NT2/D1 (cell line): ENCODE data around the gene FAM219B.
"Not testable (repeated sequence)": the region's sequence is repeated elsewhere in the genome, so short reads cannot be mapped to it uniquely, and the experiment has no call there.

Source experiments
- DNase-seq: peaks from one replicate; pipeline ENCODE4 v3.0.0-alpha.2; 2011; ENCODE audit warnings: low read depth, low spot score
- H3K27me3 ChIP-seq: 2 replicates; pipeline ENCODE4 v1.6.0; 2011; ENCODE audit warnings: mild to moderate bottlenecking; ENCODE audit not compliant: insufficient read length, insufficient read depth
- H3K36me3 ChIP-seq: 2 replicates; pipeline ENCODE4 v1.6.1; 2011; ENCODE audit warnings: mild to moderate bottlenecking, low read length, mixed read lengths; ENCODE audit not compliant: insufficient read depth, insufficient read length
- H3K4me1 ChIP-seq: 2 replicates; pipeline ENCODE4 v1.5.1; 2011; ENCODE audit not compliant: insufficient read depth, insufficient read length
- H3K4me3 ChIP-seq: 2 replicates; pipeline ENCODE4 v1.5.1; 2011; ENCODE audit warnings: low read depth; ENCODE audit not compliant: insufficient read length
- H3K9ac ChIP-seq: 2 replicates; pipeline ENCODE4 v1.6.0; 2011; ENCODE audit warnings: low read depth; ENCODE audit not compliant: insufficient read length
- H3K9me3 ChIP-seq: 2 replicates; pipeline ENCODE4 v1.5.1; 2011; ENCODE audit warnings: mild to moderate bottlenecking, low read length; ENCODE audit not compliant: insufficient read depth
- SUZ12 ChIP-seq: IDR thresholded peaks from 2 replicates; pipeline ENCODE4 v1.6.1; 2011; ENCODE audit not compliant: insufficient read length, insufficient read depth; ENCODE audit errors: extremely low read depth
- YY1 ChIP-seq: IDR thresholded peaks from 2 replicates; pipeline ENCODE4 v1.6.1; 2011; ENCODE audit not compliant: insufficient read length, insufficient read depth
- ZNF274 ChIP-seq: IDR thresholded peaks from 2 replicates; pipeline ENCODE4 v1.6.1; 2011; ENCODE audit warnings: mild to moderate bottlenecking, low read depth, low read length

FAM219B gene

DNA sequence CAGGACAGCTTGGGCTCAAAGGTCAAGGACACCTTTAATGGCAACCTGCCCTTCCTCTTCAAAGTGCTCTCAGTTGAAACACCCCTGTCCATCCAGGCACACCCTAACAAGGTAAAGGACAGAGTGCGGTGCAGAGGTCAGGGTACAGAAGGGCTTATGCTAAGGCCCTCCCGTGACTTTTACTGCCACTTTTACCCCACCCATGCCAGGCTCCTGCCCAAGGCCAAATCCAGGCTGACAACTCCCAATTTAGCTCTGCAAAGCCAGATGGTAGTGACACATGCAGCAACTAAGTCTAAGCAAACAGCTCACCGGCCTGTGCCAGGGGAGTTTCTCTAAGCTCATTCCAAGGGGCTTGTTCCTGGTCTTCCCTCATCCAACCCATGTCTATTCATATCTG lies 15.2 kb downstream of the FAM219B start:
- Histone ChIP-seq H3K9ac (no peak overlapping the region), H3K4me3 (no peak overlapping the region), H3K27me3 (no peaks in the 10 kb centered on the region), H3K9me3 (no peaks in the 10 kb centered on the region), H3K36me3 (peaks cover 39% of the 10 kb centered on the region), H3K4me1 (peaks cover 3% of the 10 kb centered on the region)
- no peak for DNase-seq
- TF ChIP-seq SUZ12, result no peak
- no peak for TF ChIP-seq ZNF274
- TF ChIP-seq YY1, result no peak

DNA sequence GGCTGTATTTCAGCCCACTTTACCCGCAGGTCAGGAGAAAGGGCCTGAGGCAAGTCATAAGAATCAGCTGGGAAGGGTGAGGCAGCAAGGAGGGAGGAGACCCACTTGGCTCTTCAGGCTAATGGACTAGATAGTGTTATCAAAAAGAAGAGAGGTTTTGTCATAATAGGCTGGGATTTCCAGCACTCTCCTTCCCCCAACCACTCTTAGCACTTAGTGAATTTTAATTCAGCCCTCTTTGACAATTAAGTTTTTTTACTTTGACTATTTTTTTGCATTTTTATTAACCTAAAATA lies 16.0 kb downstream of the FAM219B start:
- Histone ChIP-seq H3K36me3 (peaks cover 30% of the 10 kb centered on the region), H3K4me1 (peaks cover 3% of the 10 kb centered on the region), H3K27me3 (no peaks in the 10 kb centered on the region), H3K4me3 (peak overlapping the region; percentile 95), H3K9me3 (no peaks in the 10 kb centered on the region), H3K9ac (peak overlapping the region; percentile 96)
- no peak for DNase-seq
- TF ChIP-seq YY1 (no peak), ZNF274 (no peak), SUZ12 (no peak)

DNA sequence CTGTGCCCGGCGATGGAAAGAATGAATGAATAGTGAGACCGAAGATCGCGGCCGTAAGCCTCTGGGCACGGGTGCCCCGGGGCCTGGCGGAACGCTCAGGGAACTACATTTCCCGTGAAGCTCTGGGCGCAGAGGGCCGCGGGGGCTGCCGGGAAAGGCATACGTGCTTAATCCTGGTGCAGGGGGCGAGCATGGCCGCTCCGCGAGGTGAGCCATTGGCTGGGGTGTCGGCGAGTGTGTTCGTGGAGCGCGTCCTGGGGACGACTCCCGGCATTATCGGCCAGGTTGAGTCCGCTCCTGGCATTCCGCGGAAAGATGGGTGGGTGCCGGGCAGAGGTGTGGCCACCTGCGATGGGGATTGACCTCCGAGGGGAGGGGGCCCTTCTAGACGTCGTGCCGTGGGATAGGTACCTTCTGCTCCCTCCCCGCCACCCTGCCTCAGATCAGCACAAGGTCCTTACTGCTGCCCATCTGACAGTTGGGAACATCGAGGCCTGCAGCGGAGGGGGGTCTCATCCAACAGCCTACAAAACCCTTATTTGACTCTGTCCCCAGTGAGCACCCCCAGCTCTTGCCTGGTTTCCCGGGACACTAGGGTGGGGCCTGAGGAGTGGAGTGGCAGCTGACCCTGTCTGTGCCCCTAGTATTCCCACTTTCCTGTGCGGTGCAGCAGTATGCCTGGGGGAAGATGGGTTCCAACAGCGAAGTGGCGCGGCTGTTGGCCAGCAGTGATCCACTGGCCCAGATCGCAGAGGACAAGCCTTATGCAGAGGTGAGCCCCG lies 16.6 kb downstream of the FAM219B start, which contains the start of gene MPI:
Gene MPI (plus strand): TSS at position 160 of the 782 bp plus-strand sequence. CDS start 32 bp downstream, at position 192.
- Histone ChIP-seq H3K4me1 (peaks cover 3% of the 10 kb centered on the region), H3K27me3 (no peaks in the 10 kb centered on the region), H3K36me3 (peaks cover 30% of the 10 kb centered on the region), H3K9ac (peak within 1 kb of the TSS; percentile 96), H3K9me3 (no peaks in the 10 kb centered on the region), H3K4me3 (peak within 1 kb of the TSS; percentile 95)
- peak; percentile 76 for DNase-seq
- TF ChIP-seq SUZ12 (no peak), YY1 (peak; percentile 84), ZNF274 (no peak)

DNA sequence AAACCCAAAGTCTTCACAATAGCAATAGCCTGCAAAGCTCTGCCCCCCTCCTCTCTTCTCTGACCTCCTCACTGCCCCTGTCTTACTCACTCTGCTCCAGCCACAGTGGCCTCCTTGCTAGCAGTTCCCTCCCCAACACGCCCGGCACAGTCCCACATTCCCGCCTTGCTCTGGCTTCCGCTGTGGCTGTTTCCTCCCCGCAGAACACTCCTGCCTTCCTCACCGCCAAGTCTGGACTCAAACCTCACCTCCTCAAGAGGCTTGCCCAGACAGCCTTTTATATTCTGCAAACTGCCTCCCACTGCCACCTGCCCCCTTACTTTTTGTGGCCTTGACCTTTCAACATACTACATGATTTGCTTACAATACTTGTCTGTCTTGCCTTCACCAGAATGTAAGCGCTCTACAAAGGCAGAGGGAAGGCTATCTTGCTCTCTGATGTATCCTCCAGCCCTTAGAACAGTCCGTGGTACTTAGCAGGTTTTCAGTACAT lies 17.2 kb downstream of the FAM219B start:
- TF ChIP-seq ZNF274 (no peak), SUZ12 (no peak), YY1 (no peak)

DNA sequence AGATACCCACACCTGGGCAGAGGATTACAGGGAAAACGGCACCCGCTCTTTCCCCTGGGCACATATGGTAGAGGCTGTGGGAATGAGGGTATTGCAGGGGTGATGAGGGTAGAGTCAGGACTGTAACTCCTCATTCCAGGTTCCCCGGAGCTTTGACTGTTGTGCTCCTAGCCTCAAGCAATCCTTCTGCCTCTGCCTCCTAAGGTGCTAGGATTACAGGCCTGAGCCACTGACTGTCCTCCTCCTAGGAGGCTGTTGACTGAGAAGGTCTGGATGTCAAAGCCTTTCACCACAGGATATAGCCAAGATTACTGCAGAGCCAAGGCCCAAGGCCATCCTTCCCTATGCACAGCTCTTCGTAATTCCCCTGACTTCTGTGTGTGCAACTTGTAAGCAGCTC lies 17.9 kb downstream of the FAM219B start:
- Histone ChIP-seq H3K27me3 (no peaks in the 10 kb centered on the region), H3K36me3 (peaks cover 29% of the 10 kb centered on the region), H3K9me3 (no peaks in the 10 kb centered on the region), H3K4me3 (no peak overlapping the region), H3K4me1 (peaks cover 3% of the 10 kb centered on the region), H3K9ac (no peak overlapping the region)
- TF ChIP-seq YY1, result no peak
- no peak for TF ChIP-seq SUZ12
- no peak for TF ChIP-seq ZNF274
- no peak for DNase-seq

More for the DNA sequence above, 17.2 kb downstream of the FAM219B start:
- Histone ChIP-seq H3K9me3 (no peaks in the 10 kb centered on the region), H3K4me3 (peak overlapping the region; percentile 95), H3K27me3 (no peaks in the 10 kb centered on the region), H3K9ac (peak overlapping the region; percentile 61), H3K4me1 (peaks cover 3% of the 10 kb centered on the region), H3K36me3 (peaks cover 30% of the 10 kb centered on the region)
- no peak for DNase-seq

DNA sequence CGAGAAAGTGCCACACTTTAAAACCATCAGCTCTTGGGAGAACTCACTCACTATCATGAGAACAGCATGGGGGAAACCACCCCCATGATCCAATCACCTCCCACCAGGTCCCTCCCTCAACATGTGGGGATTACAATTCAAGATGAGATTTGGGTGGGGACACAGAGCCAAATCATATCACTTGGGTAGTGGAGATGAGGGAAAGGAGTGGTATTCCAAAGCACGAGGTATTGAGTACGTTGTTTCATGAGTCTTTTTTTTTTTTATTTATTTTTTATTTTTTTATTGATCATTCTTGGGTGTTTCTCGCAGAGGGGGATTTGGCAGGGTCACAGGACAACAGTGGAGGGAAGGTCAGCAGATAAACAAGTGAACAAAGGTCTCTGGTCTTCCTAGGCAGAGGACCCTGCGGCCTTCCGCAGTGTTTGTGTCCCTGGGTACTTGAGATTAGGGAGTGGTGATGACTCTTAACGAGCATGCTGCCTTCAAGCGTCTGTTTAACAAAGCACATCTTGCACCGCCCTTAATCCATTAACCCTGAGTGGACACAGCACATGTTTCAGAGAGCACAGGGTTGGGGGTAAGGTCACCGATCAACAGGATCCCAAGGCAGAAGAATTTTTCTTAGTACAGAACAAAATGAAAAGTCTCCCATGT lies 19.0 kb downstream of the FAM219B start:
- not testable (repeated sequence) for H3K4me3 ChIP-seq, H3K9ac ChIP-seq, DNase-seq, H3K27me3 ChIP-seq, H3K9me3 ChIP-seq, H3K4me1 ChIP-seq
- H3K36me3 ChIP-seq, result peaks cover 18% of the 10 kb centered on the region

DNA sequence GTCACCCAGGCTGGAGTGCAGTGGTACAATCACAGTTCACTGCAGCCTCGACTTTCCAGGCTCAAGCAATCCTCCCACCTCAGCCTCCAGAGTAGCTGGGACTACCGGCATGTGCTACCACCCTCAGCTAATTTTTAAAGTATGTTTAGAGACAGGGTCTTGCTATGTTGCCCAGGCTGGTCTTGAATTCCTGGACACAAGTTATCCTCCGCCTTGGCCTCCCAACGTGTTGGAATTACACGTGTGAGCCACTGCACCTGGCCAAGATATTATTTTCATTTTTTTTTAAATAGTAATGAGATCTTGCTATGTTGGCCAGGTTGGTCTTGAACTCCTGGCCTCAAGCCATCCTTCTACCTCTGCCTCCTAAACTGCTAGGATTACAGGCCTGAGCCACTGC lies 21.2 kb downstream of the FAM219B start:
- H3K9ac ChIP-seq, result no peak overlapping the region
- TF ChIP-seq SUZ12 (no peak), YY1 (no peak), ZNF274 (no peak)
- H3K27me3 ChIP-seq, result no peaks in the 10 kb centered on the region
- no peaks in the 10 kb centered on the region for H3K36me3 ChIP-seq
- H3K4me1 ChIP-seq, result peaks cover 3% of the 10 kb centered on the region
- DNase-seq, result no peak
- peaks cover 17% of the 10 kb centered on the region; the same call in 1 of the 2 replicates for H3K9me3 ChIP-seq
- H3K4me3 ChIP-seq, result no peak overlapping the region
